Stimulated activated CD8-positive, alpha-beta memory T cell treated with anti-CD3 and anti-CD28 coated beads, Interleukin-4, amount 100 ng/mL, for 4 hours (primary cell): ENCODE measurements around the gene OR51S1.
"Not testable (repeated sequence)": the region's sequence is repeated elsewhere in the genome, so short reads cannot be mapped to it uniquely, and the experiment has no call there.

Source experiments
- DNase-seq, 2 donors: peaks; one replicate each; pipeline ENCODE4 v3.0.0-alpha.2; 2020; ENCODE audit warnings: low read depth in 2 of 2, low spot score in 1 of 2

Gene OR51S1

GRCh38 chr11:4809246-4809645, 39.8 kb downstream of the OR51S1 start:
- no peak for DNase-seq

- no peak for DNase-seq
Measured at GRCh38 chr11:4808476-4808875, 40.5 kb downstream of the OR51S1 start.

GRCh38 chr11:4804280-4804679, 44.7 kb downstream of the OR51S1 start, which contains the start of gene OR52R1:
TSS of gene OR52R1 (minus strand) at chr11:4804380. CDS start at chr11:4804380, 0 bp downstream.
- no peak for DNase-seq

GRCh38 chr11:4801316-4801715, 47.7 kb downstream of the OR51S1 start:
- not testable (repeated sequence) for DNase-seq

GRCh38 chr11:4798427-4799183, 50.4 kb downstream of the OR51S1 start:
- DNase-seq = no peak
